HCEC 1CT (cell line): ENCODE measurements around the gene KIRREL3.

ENCODE experiments used
- DNase-seq: peaks from one replicate; pipeline ENCODE4 v3.0.0-alpha.2; 2017

The KIRREL3 gene

GRCh38 chr11:126624506-126624905, 376.1 kb downstream of the KIRREL3 start:
- no peak for DNase-seq

GRCh38 chr11:126619516-126619915, 381.1 kb downstream of the KIRREL3 start:
- DNase-seq, result no peak

- DNase-seq, result no peak
Measured at GRCh38 chr11:126615845-126616244, 384.7 kb downstream of the KIRREL3 start.

GRCh38 chr11:126613272-126613671, 387.3 kb downstream of the KIRREL3 start:
- no peak for DNase-seq

GRCh38 chr11:126612671-126613070, 387.9 kb downstream of the KIRREL3 start:
- no peak for DNase-seq

- no peak for DNase-seq
Measured at GRCh38 chr11:126611438-126611837, 389.1 kb downstream of the KIRREL3 start.

GRCh38 chr11:126608658-126609057, 391.9 kb downstream of the KIRREL3 start:
- DNase-seq, result no peak

GRCh38 chr11:126607776-126608541, 392.6 kb downstream of the KIRREL3 start:
- DNase-seq, result no peak

- DNase-seq, result peak; percentile 26
Measured at GRCh38 chr11:126607374-126607773, 393.2 kb downstream of the KIRREL3 start.

- DNase-seq, result no peak
Measured at GRCh38 chr11:126606484-126606883, 394.1 kb downstream of the KIRREL3 start.

- no peak for DNase-seq
Measured at GRCh38 chr11:126604461-126604860, 396.1 kb downstream of the KIRREL3 start.

GRCh38 chr11:126603486-126603885, 397.1 kb downstream of the KIRREL3 start:
- DNase-seq, result no peak

GRCh38 chr11:126602993-126603392, 397.6 kb downstream of the KIRREL3 start:
- no peak for DNase-seq

GRCh38 chr11:126602349-126602940, 398.1 kb downstream of the KIRREL3 start:
- DNase-seq, result no peak

GRCh38 chr11:126601550-126602215, 398.9 kb downstream of the KIRREL3 start:
- no peak for DNase-seq

- DNase-seq, result no peak
Measured at GRCh38 chr11:126601136-126601535, 399.4 kb downstream of the KIRREL3 start.

GRCh38 chr11:126599217-126599897, 401.2 kb downstream of the KIRREL3 start:
- no peak for DNase-seq

- DNase-seq, result no peak
Measured at GRCh38 chr11:126598344-126599216, 402.0 kb downstream of the KIRREL3 start.

- DNase-seq, result no peak
Measured at GRCh38 chr11:126597041-126597440, 403.5 kb downstream of the KIRREL3 start.

- no peak for DNase-seq
Measured at GRCh38 chr11:126596474-126596873, 404.1 kb downstream of the KIRREL3 start.

GRCh38 chr11:126595560-126595959, 405.0 kb downstream of the KIRREL3 start:
- no peak for DNase-seq

- no peak for DNase-seq
Measured at GRCh38 chr11:126594921-126595367, 405.6 kb downstream of the KIRREL3 start.
